ENCODE data around the gene IL6. TPM values are rescaled to one million over a fixed set of nuclear protein-coding genes. Genes with fewer than 3 reads are reported as not detected.
A peak's percentile ranks its signal among the peaks of the same experiment; 100 is the strongest.
"Not testable (repeated sequence)": the region's sequence is repeated elsewhere in the genome, so short reads cannot be mapped to it uniquely, and the experiment has no call there.

IL6 gene
- total RNA-seq (2013; cell fraction: nucleolus; rRNA removed) = not detected in 2 replicates
- total RNA-seq (2014; rRNA removed) (not detected in 2 replicates), total RNA-seq (2014; rRNA removed; fragmentation: Illumina TruSeq; extraction: Trizol) (not detected in 2 replicates), total RNA-seq (2021) (not detected in 2 replicates), polyA plus RNA-seq (2011; rRNA removed) (not detected in 2 replicates), polyA plus RNA-seq (2014; fragmentation: Illumina TruSeq; extraction: Trizol) (not detected in 2 replicates), polyA plus RNA-seq (2014; fragmentation: Nextera tagmentation; extraction: Ambion mirVana) (not detected), polyA plus RNA-seq (2014; rRNA removed) (not detected in 2 replicates), polyA plus RNA-seq (2016; fragmentation: Nextera tagmentation; extraction: Ambion mirVana) (not detected), polyA minus RNA-seq (2011; rRNA and poly(A)+ RNA removed) (not detected in 2 replicates), Bru-seq, nascent RNA (percentile 18 among the genes with signal in this experiment), BruChase-seq, experiment 1, labeled RNA remaining after a 6-hour chase (not detected), BruChase-seq, experiment 2, labeled RNA remaining after a 2-hour chase (percentile 11 among the genes with signal in this experiment)
- not detected for polyA plus RNA-seq (2011; ENCODE audit: low read depth)
- polyA plus RNA-seq (2011; cell fraction: cytosol; rRNA removed) = not detected in 2 replicates
- polyA plus RNA-seq (2011; cell fraction: nucleus; rRNA removed) = not detected in 2 replicates
- polyA plus RNA-seq (2012) = 0.15 TPM in 1 of 2 replicates, not detected in the other
- polyA minus RNA-seq (2011; cell fraction: cytosol; rRNA and poly(A)+ RNA removed) = not detected in 2 replicates
- not detected in 2 replicates for polyA minus RNA-seq (2011; cell fraction: nucleus; rRNA and poly(A)+ RNA removed)
- long read RNA-seq, experiment 1 = 0 reads
- long read RNA-seq, experiment 2 = 0 reads

- no peak within 1 kb of the TSS for H3K9ac ChIP-seq (ENCODE audit: control insufficient read depth, insufficient read depth, low read length)
- H3K27me3 ChIP-seq (replicated peaks in 1 of 2; ENCODE audit: control insufficient read depth in 2 of 2, insufficient read depth in 2 of 2, low read length in 1 of 2) = peaks cover 5 to 8% of the 10 kb centered on the region in 2 experiments
- ChIA-PET RAD21 (ENCODE audit: unreplicated experiment) (interaction anchor here (0.7 to 6.6 kb wide), 7 partner anchors 55 to 328 kb away, joined by 3 to 115 read pairs (median 4); no protein-coding TSS in a partner anchor), SMC1A (ENCODE audit: uncharacterized antibody, unreplicated experiment) (interaction anchor here (0.6 to 8.1 kb wide), 15 partner anchors 8 to 331 kb away, joined by 3 to 124 read pairs (median 3); no protein-coding TSS in a partner anchor), POLR2A (interaction anchor here (0.6 kb wide), 2 partner anchors 157 to 456 kb away, joined by 4 to 12 read pairs; no protein-coding TSS in a partner anchor), CTCF (interaction anchor here (0.6 to 8.5 kb wide), 23 partner anchors 8 to 329 kb away, joined by 3 to 194 read pairs (median 4); no protein-coding TSS in a partner anchor)
- no peak within 1 kb of the TSS for H2AFZ ChIP-seq (ENCODE audit: control insufficient read depth, low read depth, low read length)
- peaks cover 5% of the 10 kb centered on the region; the same call in 1 of the 2 replicates for H3K4me1 ChIP-seq (ENCODE audit: control insufficient read depth, insufficient read depth, low read length)
- no peaks in the 10 kb centered on the region for H4K20me1 ChIP-seq (ENCODE audit: control insufficient read depth, insufficient read depth)
- intact Hi-C loops (cut with micrococcal nuclease; ENCODE audit: unreplicated experiment) (loop anchor here (1.0 to 5.0 kb wide), 2 partner anchors 167 to 230 kb away; no protein-coding TSS in a partner anchor), in situ Hi-C loops (cut with MboI) (loop anchor here (5.0 to 25.0 kb wide), 2 partner anchors 165 to 615 kb away; no protein-coding TSS in a partner anchor)
- no peaks in the 10 kb centered on the region for H3K36me3 ChIP-seq (ENCODE audit: control insufficient read depth in 2 of 2, insufficient read depth in 2 of 2, low read length in 1 of 2)
- H3K4me2 ChIP-seq (ENCODE audit: control insufficient read depth, insufficient read depth) = peak within 1 kb of the TSS; percentile 4; the same call in 1 of the 2 replicates
- TF ChIP-seq ZNF274 (IDR thresholded peaks at IDR 0.05; ENCODE audit: insufficient read depth, insufficient read length) (no peak), CREB1 (IDR thresholded peaks at IDR 0.05; ENCODE audit: low read depth) (0 out of 2 replicates have a peak, but pooled peaks have one; percentile 8), CBX3 (IDR thresholded peaks at IDR 0.05; ENCODE audit: borderline replicate concordance, low read depth) (no peak), SP1 (IDR thresholded peaks at IDR 0.05; ENCODE audit: low read depth, low read length) (no peak)
- no peak within 1 kb of the TSS for H3K4me3 ChIP-seq
- H3K9me3 ChIP-seq (replicated peaks; ENCODE audit: control insufficient read depth, insufficient read depth, low read length) = no peaks in the 10 kb centered on the region
- H3K27ac ChIP-seq (ENCODE audit: control insufficient read depth, insufficient read depth) = no peak within 1 kb of the TSS
- ATAC-seq (peak; percentile 21), DNase-seq (ENCODE audit: low read depth, low spot score) (no peak), FAIRE-seq (no peak)
- no TSS peak for BruUV-seq (replicated peaks)
- 16% methylated on average over 28 of the region's 28 CpGs for WGBS (ENCODE audit: insufficient coverage, insufficient replicate concordance, low lambda C conversion rate, missing lambda C conversion rate)
- H3K79me2 ChIP-seq (ENCODE audit: control insufficient read depth, insufficient read depth, low read length) = no peaks in the 10 kb centered on the region
Observed at GRCh38 chr7:22726907-22727713, at the start of gene IL6. TSS of gene IL6 (plus strand) at chr7:22727200. CDS start at chr7:22727263, 63 bp downstream.

GRCh38 chr7:22677263-22677662 lies 49.7 kb upstream of the IL6 start:
- H3K79me2 ChIP-seq (ENCODE audit: control insufficient read depth, insufficient read depth, low read length); H3K9me3 ChIP-seq (replicated peaks; ENCODE audit: control insufficient read depth, insufficient read depth, low read length); H3K27me3 ChIP-seq (replicated peaks in 1 of 2; ENCODE audit: control insufficient read depth in 2 of 2, insufficient read depth in 2 of 2, low read length in 1 of 2); FAIRE-seq; H3K9ac ChIP-seq (ENCODE audit: control insufficient read depth, insufficient read depth, low read length); DNase-seq (ENCODE audit: low read depth, low spot score); H4K20me1 ChIP-seq (ENCODE audit: control insufficient read depth, insufficient read depth); H2AFZ ChIP-seq (ENCODE audit: control insufficient read depth, low read depth, low read length); BruUV-seq (replicated peaks); CTCF ChIA-PET; H3K27ac ChIP-seq (ENCODE audit: control insufficient read depth, insufficient read depth); RAD21 ChIA-PET (ENCODE audit: unreplicated experiment); H3K36me3 ChIP-seq (ENCODE audit: control insufficient read depth in 2 of 2, insufficient read depth in 2 of 2, low read length in 1 of 2); H3K4me3 ChIP-seq; in situ Hi-C loops (cut with MboI); ATAC-seq; intact Hi-C loops (cut with micrococcal nuclease; ENCODE audit: unreplicated experiment): not testable (repeated sequence)
- Histone ChIP-seq H3K4me2 (ENCODE audit: control insufficient read depth, insufficient read depth) (peak overlapping the region; percentile 24; the same call in 1 of the 2 replicates), H3K4me1 (ENCODE audit: control insufficient read depth, insufficient read depth, low read length) (peaks cover 28% of the 10 kb centered on the region)
- SMC1A ChIA-PET (ENCODE audit: uncharacterized antibody, unreplicated experiment) = interaction anchor here (1.4 kb wide), 1 partner anchor 10 kb away, joined by 3 read pairs; no protein-coding TSS in a partner anchor
- WGBS (ENCODE audit: insufficient coverage, insufficient replicate concordance, low lambda C conversion rate, missing lambda C conversion rate) = 6% methylated on average over 4 of the region's 5 CpGs
- POLR2A ChIA-PET = interaction anchor here (0.6 kb wide), 2 partner anchors 343 to 589 kb away, joined by 3 to 5 read pairs; no protein-coding TSS in a partner anchor
